ENCODE measurements around the gene PNLDC1. TPM values are rescaled to one million over a fixed set of nuclear protein-coding genes. Genes with fewer than 3 reads are reported as not detected.
A peak's percentile ranks its signal among the peaks of the same experiment; 100 is the strongest.

The PNLDC1 gene
- 0.38 TPM in 1 of 2 replicates, not detected in the other for total RNA-seq

GRCh38 chr6:159800141-159800865 is at the start of gene PNLDC1:
Gene PNLDC1, plus strand, starts transcription at chr6:159800276. Its CDS starts 32 bp downstream, at chr6:159800308.

DNA sequence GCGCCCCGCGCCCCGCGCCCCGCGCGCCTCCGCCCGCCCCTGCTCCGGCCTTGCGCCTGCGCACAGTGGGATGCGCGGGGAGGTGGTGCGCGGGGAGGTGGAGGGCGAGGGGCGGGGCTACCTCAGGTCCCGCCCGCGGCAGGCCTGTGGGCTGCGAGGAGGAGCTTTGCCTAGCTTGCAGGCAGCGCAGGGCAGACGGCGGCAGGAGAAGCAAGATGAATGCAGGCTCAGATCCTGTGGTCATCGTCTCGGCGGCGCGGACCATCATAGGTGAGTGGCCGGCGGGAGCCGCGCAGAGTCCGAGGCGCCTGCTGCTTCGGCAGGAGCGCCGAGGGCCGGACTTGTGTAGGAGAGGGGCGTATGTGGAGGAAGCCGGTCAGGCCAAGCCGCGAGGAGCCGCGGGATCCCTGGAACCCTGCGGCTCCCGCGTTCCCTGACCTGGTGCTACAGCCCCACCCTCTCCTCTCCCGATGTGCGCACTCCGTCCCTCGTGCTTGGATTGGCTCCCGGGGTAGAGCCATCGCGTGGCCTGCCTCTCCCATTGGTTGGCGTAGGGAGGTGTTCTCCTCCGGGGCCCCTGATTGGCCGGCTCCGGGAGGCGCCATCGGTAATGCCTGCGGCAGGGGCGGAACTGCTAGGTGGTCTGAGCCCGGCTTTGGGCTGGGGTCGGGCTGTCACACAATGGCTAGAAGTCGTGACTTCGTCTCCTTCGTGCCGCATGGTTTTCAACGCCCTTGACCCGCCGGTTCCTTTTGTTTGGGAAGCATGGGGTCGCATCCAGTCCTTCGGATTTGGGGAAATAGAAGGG is 38.0 kb upstream of the PNLDC1 start, which contains the start of gene ACAT2:
ACAT2 (plus strand) TSS at position 173 of the 808 bp plus-strand sequence; CDS start at position 216, 43 bp downstream.

DNA sequence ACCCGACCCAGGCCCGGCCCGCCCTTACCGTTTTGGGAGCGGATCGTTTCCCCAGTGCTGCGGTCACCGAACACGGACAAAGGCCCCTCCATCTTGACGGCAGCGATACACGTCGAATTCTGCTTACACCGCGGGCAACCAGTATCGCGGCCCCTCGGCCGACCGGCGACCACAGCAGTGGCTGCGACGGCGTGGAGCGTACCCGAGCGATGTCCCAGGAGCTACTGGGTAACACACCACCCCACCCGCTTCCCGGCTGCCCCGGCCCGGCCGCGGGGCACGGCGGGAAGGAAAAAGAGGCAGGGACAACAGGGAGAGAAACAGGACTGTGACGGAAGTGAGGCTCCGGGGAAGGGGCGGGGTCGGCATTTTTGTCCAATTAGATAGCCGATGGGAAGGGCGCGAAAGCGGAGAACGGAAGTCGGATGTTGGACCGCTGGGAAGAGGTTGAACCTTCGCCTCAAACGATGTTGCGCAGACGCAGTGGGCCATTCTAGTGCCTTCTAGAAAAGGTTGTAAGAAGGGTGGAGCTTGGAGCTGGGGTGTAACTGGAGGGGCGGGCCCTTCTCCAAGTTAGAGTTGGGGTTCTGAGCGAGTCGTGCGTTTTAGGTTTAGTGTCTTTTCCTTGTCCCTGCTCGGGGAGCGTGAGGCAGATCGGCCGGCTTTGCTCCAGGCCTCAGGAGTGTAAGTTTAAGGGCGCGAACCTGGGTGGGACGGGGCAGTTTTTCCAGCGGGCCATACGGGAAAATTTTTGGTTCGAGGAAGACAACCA is 10.5 kb upstream of the PNLDC1 start, which contains the start of gene TCP1:
TCP1 (minus strand) TSS at position 226 of the 772 bp plus-strand sequence; CDS start at position 92, 134 bp downstream.

GRCh38 chr6:159790149-159790955 is 9.7 kb upstream of the PNLDC1 start, which contains the start of gene MRPL18:
Gene MRPL18, plus strand, starts transcription at chr6:159790467. Its CDS starts 121 bp downstream, at chr6:159790588.

Small RNAs within 50 kb of the gene (small RNA-seq; reads per million reads assigned to genes)
- gene SNORA20: 614 reads per million, percentile 99 among the genes with 10 or more reads in this experiment
- not detected for gene SNORA29

Other genes with a start within 250 kb of the PNLDC1 start
- gene SOD2, start 107.0 kb upstream of the PNLDC1 start, total RNA-seq: 62.7 and 165 TPM in 2 replicates
- gene WTAP, start 72.8 kb upstream of the PNLDC1 start, total RNA-seq: 82.3 and 97.0 TPM in 2 replicates
- gene ACAT2, start 38.2 kb upstream of the PNLDC1 start, total RNA-seq: 10.8 and 38.3 TPM in 2 replicates
- gene TCP1, start 10.7 kb upstream of the PNLDC1 start, total RNA-seq: 261 and 310 TPM in 2 replicates
- 64.5 and 67.9 TPM in 2 replicates for gene MRPL18, start 9.8 kb upstream of the PNLDC1 start, total RNA-seq
- not detected in 2 replicates for gene MAS1, start 90.7 kb downstream of the PNLDC1 start, total RNA-seq
- 94.4 TPM in 2 replicates for gene IGF2R, start 168.8 kb downstream of the PNLDC1 start, total RNA-seq

Measured in vein endothelial cell (primary cell).